Measurements from ENCODE around the gene SPOP.

SPOP gene

DNA sequence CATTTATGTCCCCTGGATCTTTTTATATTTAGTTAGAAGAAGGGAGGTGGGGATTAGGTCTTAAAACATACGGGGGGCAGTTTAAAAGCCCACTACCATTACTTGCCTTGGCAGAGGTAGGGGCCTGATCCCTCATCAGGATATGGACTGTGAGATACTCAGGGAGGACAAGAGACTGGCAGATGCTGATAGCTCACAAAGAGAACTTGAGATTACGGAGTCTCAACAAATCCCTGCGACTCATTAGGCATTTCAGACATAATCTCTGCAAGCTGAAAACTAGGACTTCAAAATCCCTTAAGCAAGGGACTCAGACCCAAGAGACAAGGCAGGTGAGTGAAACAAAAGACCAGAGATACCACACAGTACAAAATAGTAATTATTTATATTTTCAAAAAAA lies 79.0 kb downstream of the SPOP start:
- H3K9me3 ChIP-seq (ENCODE audit: severe bottlenecking) = no peaks in the 10 kb centered on the region
- H3K27me3 ChIP-seq (ENCODE audit: insufficient read depth, low read depth, severe bottlenecking) = no peaks in the 10 kb centered on the region
- DNase-seq = peak; percentile 61
- H3K4me3 ChIP-seq (ENCODE audit: low read depth, low read length) = no peak overlapping the region
- peak overlapping the region; percentile 44 for H3K27ac ChIP-seq
- peaks cover 73% of the 10 kb centered on the region for H3K36me3 ChIP-seq
- TF ChIP-seq, protein P1, sequence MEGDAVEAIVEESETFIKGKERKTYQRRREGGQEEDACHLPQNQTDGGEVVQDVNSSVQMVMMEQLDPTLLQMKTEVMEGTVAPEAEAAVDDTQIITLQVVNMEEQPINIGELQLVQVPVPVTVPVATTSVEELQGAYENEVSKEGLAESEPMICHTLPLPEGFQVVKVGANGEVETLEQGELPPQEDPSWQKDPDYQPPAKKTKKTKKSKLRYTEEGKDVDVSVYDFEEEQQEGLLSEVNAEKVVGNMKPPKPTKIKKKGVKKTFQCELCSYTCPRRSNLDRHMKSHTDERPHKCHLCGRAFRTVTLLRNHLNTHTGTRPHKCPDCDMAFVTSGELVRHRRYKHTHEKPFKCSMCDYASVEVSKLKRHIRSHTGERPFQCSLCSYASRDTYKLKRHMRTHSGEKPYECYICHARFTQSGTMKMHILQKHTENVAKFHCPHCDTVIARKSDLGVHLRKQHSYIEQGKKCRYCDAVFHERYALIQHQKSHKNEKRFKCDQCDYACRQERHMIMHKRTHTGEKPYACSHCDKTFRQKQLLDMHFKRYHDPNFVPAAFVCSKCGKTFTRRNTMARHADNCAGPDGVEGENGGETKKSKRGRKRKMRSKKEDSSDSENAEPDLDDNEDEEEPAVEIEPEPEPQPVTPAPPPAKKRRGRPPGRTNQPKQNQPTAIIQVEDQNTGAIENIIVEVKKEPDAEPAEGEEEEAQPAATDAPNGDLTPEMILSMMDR (IDR thresholded peaks at IDR 0.05; ENCODE audit: low read depth, low read length) = no peak

DNA sequence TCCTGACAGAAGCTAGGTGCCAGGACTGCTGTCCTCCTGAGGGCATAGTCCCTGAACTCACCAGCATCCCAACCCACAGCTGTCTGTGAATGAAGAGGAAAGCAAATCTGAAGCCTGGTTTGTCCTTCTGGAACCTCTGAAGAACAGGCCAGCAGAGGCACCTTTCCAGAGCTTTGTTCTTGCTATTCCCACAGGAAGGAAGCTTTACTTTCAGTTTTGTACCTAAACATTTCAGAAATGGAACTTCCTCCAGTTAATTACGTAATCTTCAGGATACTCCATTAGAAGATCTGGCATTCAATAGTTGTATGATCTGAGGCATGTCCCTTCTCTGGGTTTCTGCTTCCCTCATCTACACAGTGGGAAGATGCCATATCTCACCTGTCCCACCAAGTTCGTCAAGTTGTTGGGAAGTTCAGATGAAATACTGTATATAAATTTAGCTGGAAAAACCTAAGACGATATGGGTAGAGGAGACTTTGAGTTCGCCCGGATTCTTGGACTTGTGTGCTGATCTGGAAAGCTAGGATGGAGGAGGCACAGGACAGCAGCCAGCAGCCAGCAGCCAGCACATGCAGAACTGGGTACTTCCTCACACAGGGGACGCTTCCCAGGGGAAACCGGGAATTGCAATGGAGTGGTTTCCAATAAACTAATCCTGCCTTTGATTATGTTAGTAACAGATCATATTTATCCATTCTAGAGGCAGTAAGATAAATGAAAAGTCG lies 79.8 kb downstream of the SPOP start:
- DNase-seq = no peak
- TF ChIP-seq, protein P1 (IDR thresholded peaks at IDR 0.05; ENCODE audit: low read depth, low read length) = no peak
- Histone ChIP-seq H3K4me3 (ENCODE audit: low read depth, low read length) (no peak overlapping the region), H3K36me3 (peaks cover 65% of the 10 kb centered on the region), H3K9me3 (ENCODE audit: severe bottlenecking) (no peaks in the 10 kb centered on the region), H3K27me3 (ENCODE audit: insufficient read depth, low read depth, severe bottlenecking) (no peaks in the 10 kb centered on the region), H3K27ac (peak overlapping the region; percentile 44; the same call in 1 of the 2 replicates)

DNA sequence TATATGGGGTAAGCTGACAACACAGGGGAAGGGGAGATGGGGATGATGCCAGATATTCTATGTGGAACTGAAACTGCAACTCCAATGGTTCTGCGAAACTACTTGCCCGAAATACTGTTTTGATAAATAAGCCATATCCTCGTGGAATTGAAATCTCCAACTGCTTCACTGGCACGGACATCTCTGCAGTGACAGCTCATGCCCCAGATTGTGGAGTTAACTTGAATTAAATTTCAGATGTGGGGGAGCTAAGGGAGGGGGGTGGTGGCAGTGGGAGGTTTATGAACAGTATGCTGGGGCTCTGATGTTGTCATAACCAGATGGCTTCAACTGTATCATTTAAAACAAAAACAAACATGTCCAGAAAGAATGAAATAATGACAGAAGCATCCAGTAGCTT lies 80.5 kb downstream of the SPOP start:
- no peak for DNase-seq
- no peaks in the 10 kb centered on the region for H3K9me3 ChIP-seq (ENCODE audit: severe bottlenecking)
- H3K4me3 ChIP-seq (ENCODE audit: low read depth, low read length) = no peak overlapping the region

GRCh38 chr17:49596613-49597244 lies 81.2 kb downstream of the SPOP start:
- H3K4me3 ChIP-seq (ENCODE audit: low read depth, low read length) = no peak overlapping the region
- no peak overlapping the region for H3K27ac ChIP-seq
- no peaks in the 10 kb centered on the region for H3K9me3 ChIP-seq (ENCODE audit: severe bottlenecking)
- no peak for DNase-seq
- TF ChIP-seq, protein P1 (IDR thresholded peaks at IDR 0.05; ENCODE audit: low read depth, low read length) = no peak
- no peaks in the 10 kb centered on the region for H3K27me3 ChIP-seq (ENCODE audit: insufficient read depth, low read depth, severe bottlenecking)
- H3K36me3 ChIP-seq = peaks cover 55% of the 10 kb centered on the region

More for the DNA sequence above, 80.5 kb downstream of the SPOP start:
- Histone ChIP-seq H3K27me3 (ENCODE audit: insufficient read depth, low read depth, severe bottlenecking) (no peaks in the 10 kb centered on the region), H3K36me3 (peaks cover 59% of the 10 kb centered on the region), H3K27ac (no peak overlapping the region)
- TF ChIP-seq, protein P1 (IDR thresholded peaks at IDR 0.05; ENCODE audit: low read depth, low read length) = no peak

DNA sequence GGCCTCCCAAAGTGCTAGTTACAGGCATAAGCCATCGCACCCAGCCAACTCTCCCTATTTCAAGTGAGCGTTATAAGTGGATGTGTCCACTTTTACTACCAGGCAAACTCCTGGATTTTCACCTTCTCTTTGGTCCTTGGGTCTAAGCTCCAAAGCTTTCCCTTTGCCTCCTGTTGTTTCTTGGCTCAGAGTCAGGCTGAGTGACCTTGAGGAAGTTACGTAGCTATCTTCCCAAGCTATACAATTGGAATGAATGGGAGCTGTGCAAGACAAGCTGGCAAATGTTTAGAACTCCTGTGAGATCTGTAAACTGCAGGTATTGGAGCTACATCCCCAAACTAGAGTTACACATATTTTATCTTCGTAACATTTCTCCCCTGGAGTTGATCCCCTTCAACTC lies 81.9 kb downstream of the SPOP start:
- TF ChIP-seq, protein P1 (IDR thresholded peaks at IDR 0.05; ENCODE audit: low read depth, low read length) = no peak
- no peak for DNase-seq
- no peaks in the 10 kb centered on the region for H3K27me3 ChIP-seq (ENCODE audit: insufficient read depth, low read depth, severe bottlenecking)
- peaks cover 48% of the 10 kb centered on the region for H3K36me3 ChIP-seq
- H3K9me3 ChIP-seq (ENCODE audit: severe bottlenecking) = no peaks in the 10 kb centered on the region
- no peak overlapping the region for H3K27ac ChIP-seq
- H3K4me3 ChIP-seq (ENCODE audit: low read depth, low read length) = no peak overlapping the region
